OCI-M2 (cell line): ENCODE results near the gene ADH5.
"Not testable (repeated sequence)": the region's sequence is repeated elsewhere in the genome, so short reads cannot be mapped to it uniquely, and the experiment has no call there.

Source experiments
- DNase-seq: peaks from one replicate; lab custom pipeline; 2025; ENCODE audit not compliant: unreplicated experiment; lab: John Stamatoyannopoulos, UW

The ADH5 gene

GRCh38 chr4:99088481-99089365, at the start of gene ADH5:
Gene ADH5, minus strand, starts transcription at chr4:99088788. Its CDS starts 88 bp downstream, at chr4:99088700.
- DNase-seq = no peak

- DNase-seq = no peak
Observed at GRCh38 chr4:99136329-99136728, 47.7 kb upstream of the ADH5 start.

GRCh38 chr4:99135541-99136162, 47.1 kb upstream of the ADH5 start:
- no peak for DNase-seq

- no peak for DNase-seq
Observed at GRCh38 chr4:99134586-99134985, 46.0 kb upstream of the ADH5 start.

- DNase-seq = no peak
Observed at GRCh38 chr4:99131378-99131777, 42.8 kb upstream of the ADH5 start.

GRCh38 chr4:99126376-99126775, 37.8 kb upstream of the ADH5 start:
- DNase-seq = no peak

- DNase-seq = no peak
Observed at GRCh38 chr4:99121008-99121407, 32.4 kb upstream of the ADH5 start.

- no peak for DNase-seq
Observed at GRCh38 chr4:99120501-99120900, 31.9 kb upstream of the ADH5 start.

GRCh38 chr4:99117876-99118693, 29.5 kb upstream of the ADH5 start:
- no peak for DNase-seq

GRCh38 chr4:99117122-99117841, 28.7 kb upstream of the ADH5 start:
- DNase-seq = not testable (repeated sequence)

- not testable (repeated sequence) for DNase-seq
Observed at GRCh38 chr4:99109286-99109685, 20.7 kb upstream of the ADH5 start.

- no peak for DNase-seq
Observed at GRCh38 chr4:99104153-99104552, 15.6 kb upstream of the ADH5 start.

GRCh38 chr4:99103166-99103565, 14.6 kb upstream of the ADH5 start:
- DNase-seq = no peak

GRCh38 chr4:99102634-99103033, 14.0 kb upstream of the ADH5 start:
- DNase-seq = no peak

GRCh38 chr4:99100876-99101275, 12.3 kb upstream of the ADH5 start:
- DNase-seq = no peak

- DNase-seq = not testable (repeated sequence)
Observed at GRCh38 chr4:99099814-99100213, 11.2 kb upstream of the ADH5 start.

GRCh38 chr4:99099311-99099710, 10.7 kb upstream of the ADH5 start:
- DNase-seq = no peak

- not testable (repeated sequence) for DNase-seq
Observed at GRCh38 chr4:99091841-99092240, 3.3 kb upstream of the ADH5 start.

GRCh38 chr4:99091216-99091575, 2.6 kb upstream of the ADH5 start:
- no peak for DNase-seq

GRCh38 chr4:99090481-99091215, 2.1 kb upstream of the ADH5 start:
- DNase-seq = no peak
